Mucosa of gallbladder (tissue), 1 donor: ENCODE data around the gene MALAT1. TPM values are rescaled to one million over a fixed set of nuclear protein-coding genes. Genes with fewer than 3 reads are reported as not detected.
A peak's percentile ranks its signal among the peaks of the same experiment; 100 is the strongest.

Experiments
- DNase-seq: peaks from one replicate; pipeline ENCODE4 v3.0.0-alpha.2; 2020; ENCODE audit warnings: low spot score
- total RNA-seq: library from RNA; stranded (reverse); gene quantifications from one replicate; pipeline ENCODE4 v1.2.1, GENCODE V29; 2021
- donor health status: DM: no; HTN: no; CAD: no.

The MALAT1 gene
- total RNA-seq, 1 donor from 2014 or later, result 9,267 TPM

DNA sequence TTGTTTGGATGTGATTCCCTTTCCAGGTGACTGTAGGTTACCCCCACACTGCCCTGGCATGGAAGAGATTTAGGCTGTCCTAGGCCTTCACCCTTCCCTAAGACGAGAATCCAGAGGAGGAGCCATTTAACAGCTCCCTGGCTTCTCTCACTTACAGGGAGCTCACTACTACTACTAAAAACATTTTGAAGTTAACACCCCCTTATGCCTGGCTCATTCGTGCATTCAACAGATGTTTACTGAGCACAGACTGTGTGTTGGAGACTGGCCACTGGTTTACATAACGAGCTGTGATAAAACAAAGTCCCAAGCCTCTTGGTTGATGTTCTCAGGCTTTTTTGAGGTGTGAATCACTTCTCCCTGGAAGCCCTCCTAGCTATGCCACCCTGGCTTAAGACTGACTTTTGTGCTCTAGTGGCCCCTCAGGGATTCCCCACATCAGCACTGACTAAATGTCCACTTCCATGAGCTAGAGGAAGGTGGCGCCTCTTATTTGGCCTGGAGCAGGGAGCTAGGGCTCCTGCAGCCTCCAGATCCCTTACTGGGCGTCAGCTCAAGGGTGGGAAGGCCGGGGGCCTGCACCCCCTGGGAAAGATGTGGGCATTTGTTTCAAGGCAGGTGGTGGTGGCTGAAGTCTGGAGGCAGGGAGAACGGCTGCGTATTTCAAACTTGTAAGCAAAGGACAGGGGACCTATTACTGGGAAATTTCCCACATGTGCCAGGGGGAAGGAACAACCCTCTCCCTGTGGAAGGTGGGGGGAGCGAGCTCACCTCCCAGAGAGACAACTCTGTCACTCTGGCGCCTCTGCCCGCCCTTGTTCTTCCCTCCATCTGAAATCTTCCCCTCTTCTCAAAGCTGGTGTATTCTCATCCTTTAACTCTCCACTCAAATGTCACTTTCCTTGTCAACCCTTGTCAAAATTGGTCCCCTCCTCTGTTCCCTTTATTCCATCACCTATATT lies 19.4 kb upstream of the MALAT1 start:
- peak; percentile 71 for DNase-seq

DNA sequence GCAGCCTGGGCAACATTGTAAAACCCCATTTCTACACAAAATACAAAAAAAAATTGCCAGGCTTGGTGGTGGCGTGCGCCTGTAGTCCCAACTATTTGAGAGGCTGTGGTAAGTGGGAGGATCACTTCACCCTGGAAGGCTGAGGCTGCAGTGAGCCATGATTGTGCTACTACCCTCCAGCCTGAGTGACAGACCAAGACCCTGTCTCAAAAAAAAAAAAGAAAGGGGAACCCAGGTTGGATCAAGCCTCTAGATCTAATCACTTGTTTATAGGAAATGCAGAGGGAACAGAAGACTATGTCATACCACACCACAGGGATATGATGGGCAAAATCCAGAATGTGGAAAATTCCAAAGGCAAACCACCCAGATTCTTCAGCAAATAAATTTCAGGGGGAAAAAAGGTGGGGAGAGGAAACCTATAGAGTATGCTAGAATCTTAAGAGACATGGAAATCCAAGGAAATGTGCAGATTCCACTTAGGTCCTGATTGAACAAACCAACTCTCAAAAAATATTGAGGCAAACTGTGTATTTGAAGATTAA lies 16.5 kb upstream of the MALAT1 start:
- no peak for DNase-seq

DNA sequence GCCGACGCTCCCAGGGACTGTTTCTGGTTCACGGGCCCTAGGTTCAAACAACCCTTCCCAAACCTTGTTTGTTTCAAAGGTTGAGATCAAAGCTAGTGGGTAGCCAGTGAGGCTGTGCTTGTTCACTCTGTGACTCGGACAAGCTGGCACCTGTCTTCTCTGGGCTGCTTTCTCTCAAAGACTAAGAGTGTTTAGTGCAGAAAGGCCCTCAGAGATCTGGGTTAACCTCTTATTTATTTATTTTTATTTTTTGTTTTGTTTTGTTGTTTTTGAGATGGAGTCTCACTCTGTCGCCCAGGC lies 13.0 kb upstream of the MALAT1 start:
- DNase-seq, result no peak

DNA sequence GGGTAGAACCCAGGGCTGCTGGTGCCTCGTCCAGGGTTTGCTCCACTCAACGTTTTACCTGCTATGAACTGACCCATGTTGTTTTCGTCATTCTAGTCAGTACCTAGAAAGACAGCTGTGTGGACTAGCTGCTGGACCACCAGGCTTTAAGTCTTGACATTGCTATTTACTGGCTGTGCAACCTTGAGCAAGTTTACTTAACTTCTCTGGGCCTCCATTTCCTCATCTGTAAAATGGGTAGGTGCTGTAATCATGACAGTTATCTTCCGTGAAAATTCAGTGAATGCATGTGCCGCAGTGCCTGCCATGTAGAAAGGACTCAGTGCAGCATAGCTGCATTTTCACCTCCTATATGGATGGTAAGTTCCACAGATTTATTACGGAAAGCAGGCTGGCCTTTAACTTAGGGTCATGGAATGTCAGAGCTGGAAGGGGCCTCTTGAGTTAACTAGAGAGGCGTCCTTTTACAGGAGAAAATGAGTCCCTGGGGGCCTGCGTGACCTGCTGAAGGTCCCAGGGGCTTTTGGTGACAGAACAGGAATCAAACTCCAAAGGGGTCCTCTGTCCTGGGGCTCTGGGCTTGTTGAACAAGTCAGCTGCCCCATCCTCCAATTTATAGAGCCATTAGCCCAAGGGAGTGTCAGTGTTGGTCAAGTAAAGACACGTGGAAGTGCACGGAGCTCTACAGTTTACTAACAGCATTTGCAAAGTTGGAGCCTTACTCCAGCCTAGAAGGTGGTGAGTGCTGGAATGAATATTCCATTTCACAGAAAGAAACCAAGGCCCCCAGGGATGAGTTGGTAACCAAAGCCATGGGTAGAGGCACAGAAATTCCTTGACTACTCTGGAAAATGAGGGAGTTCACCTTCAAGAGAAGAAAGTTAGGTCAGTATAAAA lies 12.0 kb upstream of the MALAT1 start:
- no peak for DNase-seq

DNA sequence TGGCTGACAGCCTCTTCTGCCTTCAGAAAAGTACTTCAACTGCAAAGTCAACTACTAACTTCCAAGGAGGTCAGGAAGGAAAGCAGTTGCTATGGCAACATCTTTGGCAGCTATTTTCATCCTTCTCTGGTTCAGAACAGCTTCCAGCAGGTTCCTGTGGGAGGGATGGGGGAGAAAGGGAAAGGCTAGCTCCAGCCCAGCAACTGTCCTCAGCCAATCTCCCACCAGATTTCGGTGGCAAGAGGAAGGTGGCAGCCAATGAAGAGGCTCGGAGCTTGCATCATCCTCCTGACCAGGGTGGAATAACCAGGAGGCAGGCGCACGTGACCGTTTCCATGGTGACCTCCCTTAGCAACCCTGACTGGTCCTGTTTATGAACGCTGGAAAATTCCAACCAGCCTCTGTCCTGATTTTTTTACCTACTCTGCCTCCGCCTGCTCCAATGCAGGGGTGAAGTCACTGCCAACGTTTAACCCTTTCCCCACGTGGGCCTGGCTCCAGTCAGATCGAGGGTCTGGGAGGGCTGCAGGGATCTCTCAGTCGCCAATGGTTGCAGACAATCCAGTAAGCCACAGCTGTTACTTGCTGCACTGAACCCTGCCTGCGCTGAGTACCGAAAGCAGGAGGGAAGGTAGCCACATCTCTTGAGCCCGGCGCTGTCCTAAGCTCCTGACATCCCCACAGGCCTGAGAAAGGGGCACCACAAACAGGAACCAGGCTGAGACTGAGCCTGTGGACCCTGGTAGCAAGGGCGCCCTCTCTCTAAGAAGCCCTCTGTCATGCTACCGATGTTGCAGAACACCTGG lies 11.2 kb upstream of the MALAT1 start:
- DNase-seq, result peak; percentile 99

DNA sequence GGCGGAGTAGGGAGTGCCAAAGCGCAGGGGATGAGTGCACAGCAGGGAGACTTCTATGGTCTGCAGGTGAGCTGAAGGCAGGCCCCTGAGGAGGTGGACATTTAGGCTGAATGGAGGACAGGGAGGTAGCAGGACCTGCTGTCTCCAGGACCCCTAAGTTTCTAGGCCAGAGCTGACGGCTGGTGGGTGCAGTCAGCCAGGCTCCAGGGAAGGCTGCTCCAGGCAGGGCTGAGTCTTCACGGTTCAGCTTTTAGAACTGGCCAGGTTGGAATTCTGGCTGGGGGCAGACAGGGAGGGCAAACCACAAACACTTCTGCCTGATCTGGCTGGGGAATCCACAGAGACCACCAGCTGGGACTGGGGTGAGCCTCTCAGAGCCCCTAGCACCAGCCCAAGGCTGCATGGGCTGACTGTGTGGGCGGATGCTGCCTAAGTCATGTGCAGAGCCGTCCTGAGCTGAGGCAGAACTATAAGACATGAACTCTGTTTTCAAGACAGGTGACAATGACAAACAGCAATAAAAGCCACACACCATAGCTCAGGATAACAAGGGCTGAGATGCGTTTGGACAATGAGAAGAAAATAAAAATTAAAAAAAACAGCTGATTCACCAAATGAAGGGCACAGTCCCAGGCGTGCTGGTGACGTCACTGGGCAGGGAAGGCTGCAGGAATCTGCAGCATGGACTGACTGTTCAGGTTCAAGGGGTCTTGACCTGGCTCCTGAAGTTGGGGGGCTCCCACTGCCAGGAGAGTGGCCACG lies 10.4 kb upstream of the MALAT1 start:
- no peak for DNase-seq

DNA sequence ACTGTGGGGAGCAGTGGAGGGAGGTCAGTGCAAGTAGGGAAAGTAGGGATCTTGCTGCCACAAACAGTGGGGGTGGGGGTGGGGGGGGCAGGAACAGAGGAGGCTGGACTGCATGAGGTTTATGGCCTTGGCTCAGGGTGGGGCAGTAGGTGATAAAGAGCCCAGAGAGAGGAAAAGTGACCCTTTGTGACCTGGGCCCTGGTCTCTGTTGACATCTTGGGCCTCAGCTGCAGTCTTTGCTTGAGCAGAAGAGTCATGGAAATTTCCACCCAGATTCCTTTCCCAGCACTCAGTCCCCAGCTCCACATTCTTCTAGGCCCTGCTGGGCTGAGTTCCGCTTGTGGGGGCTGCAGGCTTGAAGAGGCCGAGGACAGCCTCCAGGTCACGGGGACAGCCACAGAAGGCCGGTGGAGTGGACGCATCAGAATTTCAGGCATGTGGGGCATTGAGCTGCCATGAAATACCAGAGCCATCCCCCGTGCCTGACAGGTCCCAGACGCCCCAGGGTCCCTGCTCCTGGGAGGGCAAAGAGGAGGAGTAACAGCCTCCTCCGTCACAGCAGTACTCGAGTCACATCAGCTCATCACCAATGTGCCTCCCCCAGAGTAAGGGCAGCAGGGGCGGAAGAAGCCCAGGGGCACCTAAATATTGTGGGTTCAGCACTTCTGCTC lies 9.7 kb upstream of the MALAT1 start:
- no peak for DNase-seq

DNA sequence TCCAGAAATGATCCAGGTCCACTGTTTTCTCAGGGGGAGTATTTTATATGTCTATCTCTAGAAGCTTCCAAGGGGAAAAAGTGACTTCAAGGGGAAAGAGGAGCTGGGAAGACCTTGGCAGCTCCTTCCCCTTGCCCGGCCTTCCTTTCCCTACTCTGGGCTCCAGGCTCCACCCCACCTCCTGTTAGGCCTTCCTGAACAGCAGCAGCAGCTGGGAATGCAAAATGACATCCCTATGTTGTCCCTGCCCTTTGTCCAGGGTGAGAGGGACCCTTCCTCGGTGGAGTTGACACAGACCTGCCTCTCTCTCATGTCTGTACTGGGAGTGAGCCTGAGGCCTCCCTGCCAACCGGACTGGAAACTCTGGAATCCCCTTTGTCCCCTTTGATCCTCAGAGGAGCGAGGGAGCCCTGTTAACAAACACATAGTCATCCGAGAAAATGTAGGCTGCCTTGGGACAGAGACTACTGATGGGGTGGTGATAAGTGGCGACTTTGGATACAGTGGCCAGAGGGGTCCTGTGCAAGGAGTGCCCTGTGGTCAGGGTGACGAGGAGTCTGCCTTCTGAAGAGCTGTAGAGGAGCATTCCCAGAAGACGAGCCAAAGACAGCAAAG lies 9.0 kb upstream of the MALAT1 start:
- DNase-seq, result no peak

DNA sequence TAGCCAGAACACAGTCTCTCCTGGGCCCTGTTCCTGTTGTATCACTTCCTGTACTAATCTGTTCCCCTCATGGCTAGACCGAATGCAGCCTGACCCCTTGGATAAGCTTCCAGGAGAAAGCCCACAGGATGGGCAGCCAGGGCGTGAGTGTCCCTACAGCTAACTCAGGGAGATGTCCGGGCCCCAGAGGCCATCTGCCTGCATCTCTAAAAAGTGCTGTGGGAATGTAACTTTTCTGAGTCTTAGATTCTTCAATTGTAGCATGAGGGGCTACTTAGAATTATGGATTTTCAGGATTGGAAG lies 7.7 kb upstream of the MALAT1 start:
- DNase-seq, result no peak

DNA sequence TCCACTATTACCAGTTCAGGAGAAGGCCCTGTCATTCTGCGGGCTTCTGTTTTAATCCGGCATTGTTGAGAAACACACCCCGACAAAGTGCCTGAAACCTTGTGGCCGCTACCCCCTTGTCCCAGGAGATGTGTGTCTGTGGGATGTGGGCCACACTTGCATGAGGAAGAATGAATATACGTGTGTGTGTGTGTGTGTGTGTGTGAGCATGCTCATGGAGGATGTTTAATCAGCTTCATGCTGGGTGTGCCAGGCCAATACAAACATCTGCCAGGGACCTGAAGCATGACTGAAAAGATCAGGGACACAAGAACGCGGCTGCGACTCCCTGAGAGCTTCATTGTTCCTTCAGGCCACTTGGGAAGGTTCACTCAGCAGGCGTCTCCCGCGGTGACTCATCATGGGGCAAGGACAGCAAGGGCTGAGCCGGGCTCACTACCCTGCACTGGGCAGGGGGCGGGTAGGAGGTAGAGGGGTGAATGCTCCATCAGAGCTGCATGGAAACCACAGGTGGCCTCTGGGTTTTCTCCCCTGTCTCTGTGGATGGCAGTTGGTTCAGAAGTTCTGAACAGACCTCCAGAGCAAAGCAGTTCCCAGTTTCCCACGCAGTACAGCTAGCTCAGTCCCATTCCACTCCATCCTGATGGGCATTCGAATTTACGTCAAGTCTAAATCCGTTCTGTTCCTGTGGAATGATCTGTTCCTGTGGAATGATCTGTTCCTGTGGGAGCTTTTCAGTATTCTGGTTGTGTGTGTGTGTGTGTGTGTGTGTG lies 7.0 kb upstream of the MALAT1 start:
- peak; percentile 92 for DNase-seq

DNA sequence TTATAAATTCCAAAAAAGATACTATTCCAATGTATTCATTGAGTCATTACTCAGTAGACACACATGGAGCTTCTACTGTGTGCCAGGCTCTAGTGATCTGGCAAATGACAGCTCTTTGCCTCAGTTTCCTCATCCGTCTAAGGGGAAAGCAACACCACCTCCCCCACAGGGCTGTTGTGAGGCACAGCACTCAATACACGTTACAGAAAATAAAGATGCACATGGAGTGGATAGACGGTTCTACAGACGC lies 6.5 kb upstream of the MALAT1 start:
- DNase-seq, result no peak

DNA sequence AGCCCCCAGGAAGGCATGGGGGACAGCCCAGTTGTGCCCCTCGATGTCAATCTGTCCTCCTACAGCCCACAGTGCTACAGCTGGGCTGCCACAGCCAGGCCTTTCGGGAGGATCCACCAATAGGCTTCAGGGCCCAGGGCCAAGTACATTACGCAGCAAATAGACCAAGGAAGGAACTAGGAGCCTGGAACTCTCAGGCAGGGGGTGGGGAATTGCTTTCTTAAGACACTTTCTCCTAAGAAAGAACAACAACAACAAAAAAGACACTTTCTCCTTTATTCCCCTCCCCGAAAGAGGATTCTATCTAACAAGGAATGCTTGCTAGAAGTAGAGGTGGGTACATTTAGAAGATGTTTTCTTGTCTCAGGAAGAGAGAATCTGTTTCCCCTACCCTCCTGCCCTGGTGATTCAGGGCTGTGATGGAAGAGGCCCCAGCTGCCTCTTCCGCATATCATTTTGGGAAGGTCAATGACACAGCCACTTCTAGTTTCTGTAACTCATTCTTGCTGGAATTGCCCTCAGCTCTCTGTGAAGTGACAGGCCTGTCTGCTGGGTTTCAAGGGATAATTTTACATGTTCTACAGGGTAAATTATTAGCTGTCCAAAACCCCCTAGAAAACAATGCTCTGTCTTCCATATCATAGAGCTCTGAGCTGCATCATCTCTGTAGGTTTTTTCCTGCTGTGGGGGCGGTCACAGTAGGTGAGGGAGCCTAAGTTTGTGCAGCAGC lies 6.0 kb upstream of the MALAT1 start:
- DNase-seq, result peak; percentile 85

DNA sequence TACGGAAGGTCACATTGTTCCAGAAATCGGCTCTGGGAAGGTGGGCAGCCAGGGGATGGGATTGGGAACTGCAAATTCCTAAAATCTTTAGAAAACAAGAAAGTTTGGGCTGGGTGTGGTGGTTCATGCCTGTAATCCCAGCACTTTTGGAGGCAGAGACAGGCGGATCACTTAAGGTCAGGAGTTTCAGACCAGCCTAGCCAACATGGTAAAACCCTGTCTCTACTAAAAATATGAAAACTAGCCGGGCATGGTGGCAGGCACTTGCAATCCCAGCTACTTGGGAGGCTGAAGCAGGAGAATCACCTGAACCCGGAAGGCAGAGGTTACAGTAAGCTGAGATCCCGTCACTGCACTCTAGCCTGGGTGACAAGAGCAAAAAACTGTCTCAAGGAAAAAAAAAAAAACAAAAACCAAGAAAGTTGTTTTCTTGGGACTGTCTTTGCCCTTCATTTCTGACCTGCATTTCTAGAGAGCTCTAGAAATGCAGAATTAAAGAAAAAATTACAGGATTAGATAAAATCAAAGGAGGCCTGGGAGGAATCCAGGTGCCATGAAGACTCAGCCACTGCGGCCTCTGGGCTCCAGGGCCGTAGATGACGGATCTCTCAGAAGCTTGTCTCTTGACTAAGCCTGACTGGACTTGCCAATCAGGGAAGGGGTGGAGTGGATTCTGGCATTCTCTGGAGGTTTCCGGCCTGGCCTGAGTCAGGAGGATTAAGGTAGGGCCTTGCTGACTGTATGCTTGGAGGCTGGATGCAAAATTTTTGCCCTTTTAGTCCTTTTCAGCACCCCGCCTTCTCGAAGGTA lies 5.3 kb upstream of the MALAT1 start:
- DNase-seq, result peak; percentile 82

DNA sequence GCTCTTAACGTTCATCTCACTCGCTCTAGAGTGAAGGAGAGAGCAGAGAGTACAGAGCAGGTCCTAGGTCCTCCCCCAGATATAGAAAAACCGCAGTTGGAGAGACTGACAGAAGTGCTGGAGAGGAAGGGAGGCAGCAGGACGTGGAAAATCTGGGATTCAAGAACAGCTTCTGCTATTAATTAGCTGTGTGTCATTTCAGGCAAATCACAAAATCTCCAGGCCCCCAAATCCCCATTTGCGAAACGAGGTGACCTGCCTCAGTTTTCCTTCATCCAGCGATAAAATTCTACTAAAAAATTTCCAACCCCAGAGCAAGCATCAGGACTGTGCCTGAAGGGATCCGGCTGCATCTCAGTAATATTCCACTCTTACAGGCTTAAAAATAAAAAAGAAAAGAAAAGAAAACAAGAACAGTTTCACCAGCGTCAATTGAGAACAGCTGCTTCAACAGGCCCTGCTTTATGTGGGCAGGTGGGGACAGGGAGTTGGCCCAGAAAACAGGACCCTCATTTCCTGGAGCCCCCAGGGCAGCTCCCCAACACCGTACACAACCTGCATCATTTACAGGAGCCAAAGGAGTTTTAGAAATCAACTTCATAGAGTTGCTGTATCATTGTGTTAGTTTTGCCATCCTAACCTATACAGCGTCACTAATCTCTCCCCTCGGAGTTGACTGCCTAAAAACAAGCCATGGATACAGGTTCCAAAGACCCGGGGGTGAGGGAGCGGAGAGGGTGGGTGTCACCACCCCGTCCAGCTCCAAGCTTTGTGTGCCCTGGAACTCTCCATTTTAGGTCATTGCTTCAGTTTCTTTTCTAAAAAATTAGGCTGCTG lies 2.3 kb upstream of the MALAT1 start:
- DNase-seq, result no peak

DNA sequence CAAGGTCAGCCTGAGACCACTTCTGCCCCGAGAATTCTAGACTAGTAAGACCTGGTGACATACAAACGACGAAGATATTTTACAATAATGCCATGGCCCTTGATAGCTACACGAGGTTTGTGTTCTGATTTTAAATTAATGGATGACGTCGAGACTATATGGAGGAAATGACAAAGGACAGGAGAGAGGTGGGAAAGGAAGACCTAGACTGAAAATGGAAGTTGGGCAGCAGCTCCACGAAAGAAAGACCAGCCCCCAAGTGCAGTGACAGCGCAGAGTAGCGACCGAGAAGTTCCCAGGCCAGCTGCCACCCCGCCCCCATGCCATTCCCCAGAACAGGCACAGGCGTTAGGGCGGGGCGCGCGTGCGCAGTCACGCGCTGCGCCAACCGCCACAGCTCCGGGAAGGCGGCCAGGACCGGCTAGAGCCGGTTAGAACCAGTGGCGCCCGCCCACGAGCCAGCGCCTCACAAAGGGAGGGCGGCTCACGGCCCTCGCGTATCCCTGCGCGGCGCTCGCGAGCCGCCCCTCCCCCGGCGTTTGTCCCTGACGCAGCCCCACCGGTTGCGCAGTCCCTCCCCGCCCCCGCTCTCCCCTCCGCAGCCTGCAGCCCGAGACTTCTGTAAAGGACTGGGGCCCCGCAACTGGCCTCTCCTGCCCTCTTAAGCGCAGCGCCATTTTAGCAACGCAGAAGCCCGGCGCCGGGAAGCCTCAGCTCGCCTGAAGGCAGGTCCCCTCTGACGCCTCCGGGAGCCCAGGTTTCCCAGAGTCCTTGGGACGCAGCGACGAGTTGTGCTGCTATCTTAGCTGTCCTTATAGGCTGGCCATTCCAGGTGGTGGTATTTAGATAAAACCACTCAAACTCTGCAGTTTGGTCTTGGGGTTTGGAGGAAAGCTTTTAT lies 1.5 kb upstream of the MALAT1 start:
- peak; percentile 98 for DNase-seq
